ENCODE measurements around the gene KLK13.

KLK13 gene

GRCh38 chr19:51093101-51093500 lies 28.2 kb upstream of the KLK13 start:
- TF ChIP-seq CTCF (IDR thresholded peaks at IDR 0.05; ENCODE audit: low read depth, low read length) = no peak
- no peak overlapping the region for H3K4me3 ChIP-seq (replicated peaks in 1 of 2; ENCODE audit: low read depth in 2 of 2, low read length in 2 of 2)
- no peak for DNase-seq (ENCODE audit: low read depth in 2 of 2)

GRCh38 chr19:51091895-51092873 lies 27.3 kb upstream of the KLK13 start:
- no peak for DNase-seq (ENCODE audit: low read depth in 2 of 2)
- TF ChIP-seq CTCF (IDR thresholded peaks at IDR 0.05; ENCODE audit: low read depth, low read length) = no peak
- no peak overlapping the region for H3K4me3 ChIP-seq (replicated peaks in 1 of 2; ENCODE audit: low read depth in 2 of 2, low read length in 2 of 2)

GRCh38 chr19:51091126-51091525 lies 26.2 kb upstream of the KLK13 start:
- no peak for TF ChIP-seq CTCF (IDR thresholded peaks at IDR 0.05; ENCODE audit: low read depth, low read length)
- DNase-seq (ENCODE audit: low read depth in 2 of 2) = peak in 1 of 2 donors; percentile 9
- H3K4me3 ChIP-seq (replicated peaks in 1 of 2; ENCODE audit: low read depth in 2 of 2, low read length in 2 of 2) = no peak overlapping the region

- H3K4me3 ChIP-seq (replicated peaks in 1 of 2; ENCODE audit: low read depth in 2 of 2, low read length in 2 of 2) = no peak overlapping the region
- TF ChIP-seq CTCF (IDR thresholded peaks at IDR 0.05; ENCODE audit: low read depth, low read length) = no peak
- no peak for DNase-seq (ENCODE audit: low read depth in 2 of 2)
Measured at GRCh38 chr19:51090471-51090870, 25.6 kb upstream of the KLK13 start.

DNA sequence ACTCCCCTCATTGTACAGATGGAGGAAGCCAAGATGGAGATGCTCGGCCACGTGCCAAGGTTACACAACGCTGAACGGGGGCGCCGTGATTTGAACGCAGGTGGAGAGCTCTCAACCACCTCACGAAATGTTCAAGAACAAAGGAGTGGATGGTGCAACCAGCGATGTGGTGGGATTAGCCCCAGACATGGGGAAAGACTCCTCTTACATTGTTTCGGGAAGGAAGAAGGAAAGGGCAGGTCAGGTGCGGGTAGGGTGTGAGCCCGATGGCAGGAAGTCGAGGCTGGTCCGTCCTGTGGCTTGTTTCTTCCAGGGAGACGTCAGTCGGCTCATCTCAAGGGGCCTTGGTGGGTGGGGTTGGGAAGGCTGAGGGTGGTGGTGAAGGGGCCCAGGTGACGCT lies 24.9 kb upstream of the KLK13 start:
- DNase-seq (ENCODE audit: low read depth in 2 of 2) = no peak
- H3K4me3 ChIP-seq (replicated peaks in 1 of 2; ENCODE audit: low read depth in 2 of 2, low read length in 2 of 2) = no peak overlapping the region
- TF ChIP-seq CTCF (IDR thresholded peaks at IDR 0.05; ENCODE audit: low read depth, low read length) = no peak

- no peak for TF ChIP-seq CTCF (IDR thresholded peaks at IDR 0.05; ENCODE audit: low read depth, low read length)
- H3K4me3 ChIP-seq (replicated peaks in 1 of 2; ENCODE audit: low read depth in 2 of 2, low read length in 2 of 2) = no peak overlapping the region
- no peak for DNase-seq (ENCODE audit: low read depth in 2 of 2)
Measured at GRCh38 chr19:51086153-51086850, 21.4 kb upstream of the KLK13 start.

Measured in cardiac fibroblast (primary cell).